Gastrocnemius medialis (tissue), 4 donors: ENCODE data around the gene GOLGB1. TPM values are rescaled to one million over a fixed set of nuclear protein-coding genes. Genes with fewer than 3 reads are reported as not detected.
A peak's percentile ranks its signal among the peaks of the same experiment; 100 is the strongest.
"Not testable (repeated sequence)": the region's sequence is repeated elsewhere in the genome, so short reads cannot be mapped to it uniquely, and the experiment has no call there.

ENCODE experiments used
- ATAC-seq, 2 donors: fragments of 150-250 bp; one replicate each; pipeline ENCODE4 v1.9.1; 2016
- DNase-seq, 2 donors: peaks; one replicate each; pipeline ENCODE4 v3.0.0-alpha.2; 2019
- H3K27ac ChIP-seq, 4 donors: fragments of 200-600 bp; sonication (generic); 1 replicate in 1 of 4; 2 replicates in 3 of 4; pipeline ENCODE4 v1.5.1; 2016 to 2018; ENCODE audit warnings: mild to moderate bottlenecking in 2 of 4, moderate library complexity in 1 of 4
- H3K27me3 ChIP-seq, 3 donors: fragments of 200-600 bp; sonication (generic) in 2 of 3; 1 replicate in 1 of 3; 2 replicates in 2 of 3; pipeline versions ENCODE4 v1.5.1 to v1.6.0; 2016 to 2019; ENCODE audit warnings: mild to moderate bottlenecking in 1 of 3, moderate library complexity in 1 of 3
- H3K36me3 ChIP-seq, 2 donors: fragments of 200-600 bp; sonication (generic) in 1 of 2; one replicate each; pipeline ENCODE4 v1.5.1; 2017 to 2018
- H3K4me1 ChIP-seq, 2 donors: fragments of 200-600 bp; sonication (generic) in 1 of 2; one replicate each; pipeline ENCODE4 v1.5.1; 2016 to 2017; ENCODE audit warnings: mild to moderate bottlenecking in 2 of 2
- H3K4me3 ChIP-seq, 4 donors: fragments of 200-600 bp; sonication (generic) in 3 of 4; 1 replicate in 1 of 4; 2 replicates in 3 of 4; pipeline ENCODE4 v1.5.1; 2016 to 2019; ENCODE audit warnings: mild to moderate bottlenecking in 2 of 4
- H3K9me3 ChIP-seq, 3 donors: fragments of 200-600 bp; sonication (generic) in 2 of 3; 1 replicate in 1 of 3; 2 replicates in 2 of 3; pipeline ENCODE4 v1.5.1; 2016 to 2019
- CTCF ChIP-seq, 5 experiments: fragments of 450-650 bp in 3 of 5; fragments of 200-600 bp in 2 of 5; sonication (generic) in 2 of 5; IDR thresholded peaks in 4 of 5; conservative IDR thresholded peaks in 1 of 5; 1 replicate in 4 of 5; 2 replicates in 1 of 5; pipeline ENCODE4 v1.5.1; 2016 to 2019; ENCODE audit warnings: antibody characterized with exemption in 5 of 5, mild to moderate bottlenecking in 3 of 5, moderate library complexity in 3 of 5
- POLR2A ChIP-seq, 2 donors: fragments of 450-650 bp; IDR thresholded peaks; one replicate each; pipeline ENCODE4 v1.6.1; 2017; ENCODE audit warnings: antibody characterized with exemption in 2 of 2, mild to moderate bottlenecking in 2 of 2, moderate library complexity in 2 of 2
- in situ Hi-C, 4 donors: fragments of 200-750 bp; cut with MboI; loops; one replicate each; pipeline versions ENCODE4 v1.15.0 to v1.8.0; 2017; ENCODE audit warnings: low sequenced_read_pairs in 4 of 4
- intact Hi-C: fragments of 100-400 bp; cut with DNase I; formaldehyde crosslinking; loops from one replicate; pipeline ENCODE4 v1.15.1; 2023; ENCODE audit warnings: low total_unique reads
- total RNA-seq, 4 donors: library from RNA; depleted of rRNA; stranded (reverse); fragments of >200 nt; gene quantifications; one replicate each; pipeline versions ENCODE4 v1.1.0 to v1.2.3, GENCODE V29; 2016

GOLGB1 gene
- total RNA-seq, 4 donors from 2014 or later = 18.1 to 31.6 (median 26.7) TPM

GRCh38 chr3:121747976-121748375, 1.6 kb downstream of the GOLGB1 start:
- no peaks in the 10 kb centered on the region for H3K36me3 ChIP-seq
- no peak for ATAC-seq
- in situ Hi-C loops = no loop called here

GRCh38 chr3:121743106-121743505, 6.4 kb downstream of the GOLGB1 start:
- H3K4me1 ChIP-seq = peaks cover 9 to 13% of the 10 kb centered on the region in 2 donors
- H3K4me3 ChIP-seq, DNase-seq, ATAC-seq, H3K36me3 ChIP-seq, H3K9me3 ChIP-seq, in situ Hi-C loops, H3K27me3 ChIP-seq, H3K27ac ChIP-seq: not testable (repeated sequence)
- intact Hi-C loops = loop anchor here (10.0 kb wide), 1 partner anchor 642 kb away; the partner anchor contains the start of genes FAM162A and MIX23

More at GRCh38 chr3:121747976-121748375, 1.6 kb downstream of the GOLGB1 start:
- intact Hi-C loops = loop anchor here (5.0 to 10.0 kb wide), 2 partner anchors 156 to 637 kb away; partner anchors contain the start of genes FAM162A, FBXO40 and MIX23
- H3K27ac ChIP-seq = peak overlapping the region in 2 of 4 donors; percentile 90 to 93
- no peaks in the 10 kb centered on the region for H3K27me3 ChIP-seq
- no peaks in the 10 kb centered on the region for H3K9me3 ChIP-seq
- peaks cover 24 to 28% of the 10 kb centered on the region in 2 donors for H3K4me1 ChIP-seq
- no peak for DNase-seq
- peak overlapping the region; percentile 68 to 95 (median 92) for H3K4me3 ChIP-seq
- TF ChIP-seq POLR2A (IDR thresholded peaks at IDR 0.05) (no peak), CTCF (IDR thresholded peaks at IDR 0.05 in 4 of 5, conservative IDR thresholded peaks at IDR 0.05 in 1 of 5) (no peak)

- no peak overlapping the region for H3K27ac ChIP-seq
- no peak for DNase-seq
- no peaks in the 10 kb centered on the region for H3K27me3 ChIP-seq
- ATAC-seq = no peak
- H3K9me3 ChIP-seq = no peaks in the 10 kb centered on the region
- no peaks in the 10 kb centered on the region for H3K36me3 ChIP-seq
- H3K4me3 ChIP-seq = no peak overlapping the region
- in situ Hi-C loops (no loop called here), intact Hi-C loops (loop anchor here (10.0 kb wide), 1 partner anchor 644 kb away; the partner anchor contains the start of genes FAM162A and MIX23)
- TF ChIP-seq CTCF (IDR thresholded peaks at IDR 0.05 in 4 of 5, conservative IDR thresholded peaks at IDR 0.05 in 1 of 5) (no peak), POLR2A (IDR thresholded peaks at IDR 0.05) (no peak)
- peaks cover 0 to 11% of the 10 kb centered on the region in 2 donors for H3K4me1 ChIP-seq
Measured at GRCh38 chr3:121740896-121741295, 8.6 kb downstream of the GOLGB1 start.

GRCh38 chr3:121739902-121740301, 9.6 kb downstream of the GOLGB1 start:
- no peak for ATAC-seq

GRCh38 chr3:121737644-121738043, 11.9 kb downstream of the GOLGB1 start:
- Histone ChIP-seq H3K27ac (no peak overlapping the region), H3K36me3 (no peaks in the 10 kb centered on the region), H3K4me3 (no peak overlapping the region), H3K27me3 (no peaks in the 10 kb centered on the region), H3K9me3 (no peaks in the 10 kb centered on the region), H3K4me1 (peaks cover 0 to 13% of the 10 kb centered on the region in 2 donors)
- intact Hi-C loops = no loop called here
- ATAC-seq (peak in 1 of 2 donors; percentile 69), DNase-seq (no peak)
- in situ Hi-C loops = no loop called here
- TF ChIP-seq POLR2A (IDR thresholded peaks at IDR 0.05) = no peak

More at GRCh38 chr3:121739902-121740301, 9.6 kb downstream of the GOLGB1 start:
- no peak for DNase-seq
- Histone ChIP-seq H3K9me3 (no peaks in the 10 kb centered on the region), H3K4me3 (no peak overlapping the region), H3K27ac (no peak overlapping the region), H3K36me3 (no peaks in the 10 kb centered on the region), H3K4me1 (peaks cover 0 to 11% of the 10 kb centered on the region in 2 donors), H3K27me3 (no peaks in the 10 kb centered on the region)
- no peak for TF ChIP-seq CTCF (IDR thresholded peaks at IDR 0.05 in 4 of 5, conservative IDR thresholded peaks at IDR 0.05 in 1 of 5)
- no peak for TF ChIP-seq POLR2A (IDR thresholded peaks at IDR 0.05)
- in situ Hi-C loops (no loop called here), intact Hi-C loops (loop anchor here (10.0 kb wide), 1 partner anchor 645 kb away; the partner anchor contains the start of genes FAM162A and MIX23)
